NCI-H774 (cell line): ENCODE measurements around the gene WDR90.
A peak's percentile ranks its signal among the peaks of the same experiment; 100 is the strongest.
"Not testable (repeated sequence)": the region's sequence is repeated elsewhere in the genome, so short reads cannot be mapped to it uniquely, and the experiment has no call there.

Experiments
- DNase-seq: peaks from one replicate; lab custom pipeline; 2025; lab: John Stamatoyannopoulos, UW

The WDR90 gene

DNA sequence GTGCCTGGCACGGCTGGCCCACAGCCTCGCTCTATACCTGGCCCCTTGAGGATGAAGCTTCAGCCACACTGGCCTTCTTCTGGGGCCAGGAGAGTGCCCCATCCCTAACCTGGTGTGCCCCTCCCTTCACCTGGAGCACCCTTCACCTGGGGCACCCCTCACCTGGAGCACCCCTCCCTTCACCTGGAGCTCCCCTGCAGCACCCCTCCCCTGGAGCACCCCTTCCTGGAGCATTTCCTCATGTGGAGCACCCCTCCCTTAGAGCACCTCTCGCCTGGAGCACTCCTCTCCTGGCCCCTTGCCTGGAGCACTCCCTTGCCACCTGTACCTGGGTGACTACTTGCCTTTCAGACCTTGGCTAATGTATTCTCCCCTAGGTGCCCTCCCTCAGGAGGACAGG lies 58.9 kb downstream of the WDR90 start:
- DNase-seq = no peak

- DNase-seq = no peak
Measured at GRCh38 chr16:708959-709358, 59.8 kb downstream of the WDR90 start.

- DNase-seq = peak; percentile 23
Measured at GRCh38 chr16:709566-710499, 60.7 kb downstream of the WDR90 start.

DNA sequence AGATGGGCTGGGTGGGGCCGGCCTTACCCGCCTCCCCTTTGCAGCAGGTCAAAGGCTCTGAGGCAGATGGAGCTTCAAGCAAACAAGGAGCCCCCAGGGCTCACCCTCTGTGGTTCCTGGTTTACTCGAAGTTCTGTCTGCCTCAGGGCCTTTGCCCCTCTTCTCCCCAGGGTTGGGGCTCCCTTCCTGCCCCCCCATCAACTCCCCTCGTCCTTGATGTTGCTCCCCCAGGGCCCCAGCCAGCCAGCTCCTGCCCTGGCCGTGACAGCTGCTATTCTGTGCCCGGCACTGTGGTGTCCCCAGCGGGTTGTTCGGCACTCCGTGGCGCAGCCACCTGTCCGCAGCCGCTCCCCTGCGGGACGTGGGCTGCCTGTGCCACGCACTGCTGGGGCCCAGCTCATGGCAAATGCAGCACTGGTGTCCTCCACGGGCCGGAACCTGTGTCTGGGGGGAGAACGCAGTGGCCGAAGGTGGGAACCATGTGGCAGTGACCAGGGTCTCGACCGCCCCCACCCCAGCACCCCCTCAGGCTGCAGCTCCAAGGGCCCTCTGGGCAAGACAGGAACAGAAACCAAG lies 61.4 kb downstream of the WDR90 start:
- no peak for DNase-seq

DNA sequence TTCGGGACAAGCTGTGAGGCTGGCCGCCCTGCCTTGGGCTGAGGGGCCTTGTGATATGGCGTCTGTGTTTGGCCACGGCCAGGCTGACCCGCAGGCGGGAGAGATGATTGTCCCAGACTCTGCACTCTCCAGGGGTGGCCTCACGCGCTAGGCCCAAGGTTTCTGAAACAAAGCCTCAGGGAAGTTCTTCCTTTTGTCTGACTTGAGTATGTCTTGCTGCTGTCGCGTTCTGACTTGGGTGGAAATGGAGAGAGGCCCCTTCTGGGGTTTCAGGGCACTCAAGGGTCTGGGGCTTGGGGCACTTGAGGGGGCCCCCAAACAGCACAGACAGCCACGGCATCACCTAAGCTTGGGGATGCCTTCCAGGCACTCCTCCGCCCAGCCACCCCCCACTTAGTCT lies 61.9 kb downstream of the WDR90 start:
- no peak for DNase-seq

DNA sequence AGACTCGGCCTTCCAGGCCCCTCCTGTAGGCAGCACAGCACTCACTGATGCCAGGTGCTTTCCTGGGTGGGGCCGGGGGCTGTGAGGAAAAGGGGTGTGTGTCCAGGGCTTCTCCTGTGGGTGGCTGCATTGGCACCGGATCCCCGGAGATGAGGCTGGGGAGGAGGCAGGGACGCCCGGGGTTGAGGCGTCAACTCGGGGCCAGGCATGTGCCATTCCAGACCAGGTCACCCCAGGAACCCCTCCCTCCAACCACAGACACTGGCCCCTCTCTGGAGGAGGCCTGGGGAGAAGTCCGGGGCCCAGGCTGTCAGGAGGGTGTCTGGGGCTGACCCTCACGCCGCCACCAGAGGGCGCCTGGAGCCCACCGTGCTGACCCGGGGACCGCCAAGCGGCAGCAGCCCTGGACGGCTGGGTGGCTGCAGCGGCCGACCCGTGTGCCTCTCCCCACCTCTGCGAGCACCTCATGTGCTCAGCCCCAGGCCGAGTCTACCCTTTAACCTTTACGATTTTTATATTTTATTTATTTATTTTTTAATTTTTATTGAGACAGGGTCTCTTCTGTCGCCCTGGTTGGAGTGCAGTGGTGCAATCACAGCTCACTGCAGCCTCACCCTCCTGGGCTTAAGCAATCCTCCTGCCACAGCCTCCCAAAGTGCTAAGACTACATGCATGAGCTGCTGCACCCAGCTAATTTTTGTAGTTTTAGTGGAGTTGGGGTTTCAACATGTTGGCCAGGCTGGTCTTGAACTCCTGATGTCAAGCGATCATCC lies 62.6 kb downstream of the WDR90 start:
- no peak for DNase-seq

- not testable (repeated sequence) for DNase-seq
Measured at GRCh38 chr16:712740-713250, 63.6 kb downstream of the WDR90 start.

- DNase-seq = no peak
Measured at GRCh38 chr16:714079-714478, 64.9 kb downstream of the WDR90 start.

GRCh38 chr16:714558-715476 lies 65.7 kb downstream of the WDR90 start, which contains the start of gene METRN:
Gene METRN (plus strand): TSS chr16:715118. CDS start chr16:715290, 172 bp downstream.
- DNase-seq = peak; percentile 45

DNA sequence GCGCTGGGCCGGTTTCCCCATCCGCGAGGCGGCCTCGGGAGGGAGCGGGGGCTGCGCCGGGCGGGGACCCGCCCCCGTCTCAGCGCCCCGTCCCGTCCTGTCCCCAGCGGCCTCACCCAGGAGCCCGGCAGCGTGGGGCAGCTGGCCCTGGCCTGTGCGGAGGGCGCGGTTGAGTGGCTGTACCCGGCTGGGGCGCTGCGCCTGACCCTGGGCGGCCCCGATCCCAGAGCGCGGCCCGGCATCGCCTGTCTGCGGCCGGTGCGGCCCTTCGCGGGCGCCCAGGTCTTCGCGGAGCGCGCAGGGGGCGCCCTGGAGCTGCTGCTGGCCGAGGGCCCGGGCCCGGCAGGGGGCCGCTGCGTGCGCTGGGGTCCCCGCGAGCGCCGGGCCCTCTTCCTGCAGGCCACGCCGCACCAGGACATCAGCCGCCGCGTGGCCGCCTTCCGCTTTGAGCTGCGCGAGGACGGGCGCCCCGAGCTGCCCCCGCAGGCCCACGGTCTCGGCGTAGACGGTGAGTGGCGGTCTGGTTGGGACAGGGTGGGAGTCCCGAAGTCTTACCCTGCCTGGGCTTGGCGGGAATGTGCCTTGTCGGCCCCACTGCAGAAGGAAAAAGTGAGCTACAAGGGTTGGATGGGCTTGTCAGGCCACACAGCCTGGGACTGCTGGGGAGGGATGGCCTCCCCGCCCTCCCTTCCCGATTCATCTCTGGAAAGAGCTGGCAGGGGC lies 66.5 kb downstream of the WDR90 start:
- no peak for DNase-seq

DNA sequence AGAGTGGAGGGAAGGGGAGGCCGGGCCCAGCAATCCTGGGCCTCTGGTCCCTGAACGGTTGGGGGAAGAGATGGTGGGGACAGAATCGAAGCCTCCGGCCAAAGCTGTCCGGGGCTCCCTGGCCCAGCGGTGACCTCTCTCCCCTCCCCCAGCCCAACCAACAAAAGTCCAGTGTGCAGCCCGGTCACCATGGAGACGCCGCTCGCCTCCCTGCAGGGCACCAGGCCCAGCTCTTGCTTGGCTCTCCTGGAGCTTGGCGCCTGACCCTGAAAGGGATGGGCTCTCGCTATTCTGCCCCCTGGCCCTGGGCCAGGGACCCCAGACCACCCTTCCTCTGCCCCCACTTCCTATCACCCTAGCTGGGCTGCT lies 67.0 kb downstream of the WDR90 start:
- DNase-seq = no peak

DNA sequence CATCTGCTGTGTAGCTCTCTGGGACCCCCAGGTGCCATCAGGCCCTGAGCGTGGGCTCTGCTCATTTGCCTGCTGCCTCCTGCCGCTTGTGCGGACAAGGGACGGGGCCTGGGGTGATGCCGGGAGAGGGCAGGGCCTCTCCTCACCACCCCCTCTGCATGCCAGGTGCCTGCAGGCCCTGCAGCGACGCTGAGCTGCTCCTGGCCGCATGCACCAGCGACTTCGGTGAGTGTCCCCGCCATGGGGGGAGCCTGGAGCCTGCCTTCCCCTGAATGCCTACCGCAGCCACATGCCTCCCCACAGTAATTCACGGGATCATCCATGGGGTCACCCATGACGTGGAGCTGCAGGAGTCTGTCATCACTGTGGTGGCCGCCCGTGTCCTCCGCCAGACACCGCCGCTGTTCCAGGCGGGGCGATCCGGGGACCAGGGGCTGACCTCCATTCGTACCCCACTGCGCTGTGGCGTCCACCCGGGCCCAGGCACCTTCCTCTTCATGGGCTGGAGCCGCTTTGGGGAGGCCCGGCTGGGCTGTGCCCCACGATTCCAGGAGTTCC lies 67.7 kb downstream of the WDR90 start:
- no peak for DNase-seq
